Measurements from ENCODE around the gene APOL1. TPM values are rescaled to one million over a fixed set of nuclear protein-coding genes. Genes with fewer than 3 reads are reported as not detected.

Gene APOL1
- total and polyA plus RNA-seq, 2 of the 13 experiments (the other 11 are each of a cell fraction or from before 2014, with no cell fraction given), result 20.3 to 75.0 TPM

DNA sequence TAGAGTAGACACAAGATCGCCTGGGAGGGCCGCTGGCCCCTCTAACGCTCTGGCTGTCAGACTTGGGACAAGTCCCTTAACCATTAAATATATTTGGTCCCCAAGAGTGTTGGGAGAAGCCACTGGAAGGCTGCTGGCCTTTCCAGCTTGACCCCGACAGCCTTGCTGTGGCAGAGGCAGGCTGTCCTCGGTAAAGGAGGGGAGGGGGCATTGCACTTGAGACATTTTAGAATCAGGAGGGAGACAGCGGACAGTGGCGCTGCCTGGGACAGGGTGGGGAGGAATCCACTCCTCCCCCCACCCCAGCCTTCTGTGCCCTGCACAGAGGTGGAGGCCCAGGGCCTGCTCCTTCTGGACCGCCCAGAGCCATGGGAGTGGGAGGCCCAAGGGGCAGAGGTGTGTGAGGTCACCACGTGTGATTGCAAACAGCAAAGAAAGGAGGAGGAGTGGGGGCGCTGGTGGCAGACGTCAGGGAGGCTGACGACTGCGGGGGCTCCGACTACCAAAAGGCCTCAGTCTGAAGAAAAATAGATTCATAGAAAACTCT, 28.9 kb downstream of the APOL1 start:
- H3K4me1 ChIP-seq (ENCODE audit: insufficient read depth, low read length), result peaks cover 37% of the 10 kb centered on the region
- DNase-seq (ENCODE audit: low spot score), result no peak
- intact Hi-C loops (cut with micrococcal nuclease; ENCODE audit: unreplicated experiment) (no loop called here), in situ Hi-C loops (cut with HindIII; ENCODE audit: extremely low pct_ligation_motif_present, low pct_unique_long_range_greater_than_20kb) (loop anchor here (10.0 kb wide), 1 partner anchor 47 kb away; the partner anchor contains the start of gene APOL2)
- BruUV-seq (replicated peaks), result no TSS peak
- H3K9me3 ChIP-seq (ENCODE audit: low read length), result no peaks in the 10 kb centered on the region
- no peak overlapping the region for H3K4me3 ChIP-seq (replicated peaks in 1 of 3; ENCODE audit: insufficient read depth in 1 of 3, low read depth in 2 of 3, low read length in 3 of 3)
- peaks cover 26 to 43% of the 10 kb centered on the region in 2 experiments for H3K36me3 ChIP-seq (replicated peaks in 1 of 2; ENCODE audit: control insufficient read depth in 1 of 2, insufficient read depth in 2 of 2, low read length in 2 of 2)
- CTCF ChIA-PET (ENCODE audit: low intra/inter-chr PET ratio, low total read pairs), result no interaction called here
- no peak for ATAC-seq
- FAIRE-seq, result no peak
- no peaks in the 10 kb centered on the region for H4K20me1 ChIP-seq (ENCODE audit: insufficient read depth, low read length)
- H3K27ac ChIP-seq (ENCODE audit: extremely low read length, insufficient read depth, low read length), result peak overlapping the region; percentile 33
- TF ChIP-seq ZNF569 (CRISPR knock-in tag; IDR thresholded peaks at IDR 0.05; ENCODE audit: borderline replicate concordance) (no peak), FOXK2 (IDR thresholded peaks at IDR 0.05) (no peak), ARHGAP35 (CRISPR knock-in tag; IDR thresholded peaks at IDR 0.05; ENCODE audit: borderline replicate concordance) (no peak), CEBPG (CRISPR knock-in tag; IDR thresholded peaks at IDR 0.05) (no peak), AGO2 (optimal IDR thresholded peaks at IDR 0.05; ENCODE audit: low read depth, low read length) (peak; percentile 69), RBM22 (optimal IDR thresholded peaks at IDR 0.05; ENCODE audit: low read length) (peak; percentile 34), HMGA1 (CRISPR knock-in tag; conservative IDR thresholded peaks at IDR 0.05) (no peak), SALL2 (CRISPR knock-in tag; IDR thresholded peaks at IDR 0.05) (no peak), ATRX (CRISPR knock-in tag; IDR thresholded peaks at IDR 0.05; ENCODE audit: borderline replicate concordance) (no peak)
- TF ChIP-seq, protein P1, sequence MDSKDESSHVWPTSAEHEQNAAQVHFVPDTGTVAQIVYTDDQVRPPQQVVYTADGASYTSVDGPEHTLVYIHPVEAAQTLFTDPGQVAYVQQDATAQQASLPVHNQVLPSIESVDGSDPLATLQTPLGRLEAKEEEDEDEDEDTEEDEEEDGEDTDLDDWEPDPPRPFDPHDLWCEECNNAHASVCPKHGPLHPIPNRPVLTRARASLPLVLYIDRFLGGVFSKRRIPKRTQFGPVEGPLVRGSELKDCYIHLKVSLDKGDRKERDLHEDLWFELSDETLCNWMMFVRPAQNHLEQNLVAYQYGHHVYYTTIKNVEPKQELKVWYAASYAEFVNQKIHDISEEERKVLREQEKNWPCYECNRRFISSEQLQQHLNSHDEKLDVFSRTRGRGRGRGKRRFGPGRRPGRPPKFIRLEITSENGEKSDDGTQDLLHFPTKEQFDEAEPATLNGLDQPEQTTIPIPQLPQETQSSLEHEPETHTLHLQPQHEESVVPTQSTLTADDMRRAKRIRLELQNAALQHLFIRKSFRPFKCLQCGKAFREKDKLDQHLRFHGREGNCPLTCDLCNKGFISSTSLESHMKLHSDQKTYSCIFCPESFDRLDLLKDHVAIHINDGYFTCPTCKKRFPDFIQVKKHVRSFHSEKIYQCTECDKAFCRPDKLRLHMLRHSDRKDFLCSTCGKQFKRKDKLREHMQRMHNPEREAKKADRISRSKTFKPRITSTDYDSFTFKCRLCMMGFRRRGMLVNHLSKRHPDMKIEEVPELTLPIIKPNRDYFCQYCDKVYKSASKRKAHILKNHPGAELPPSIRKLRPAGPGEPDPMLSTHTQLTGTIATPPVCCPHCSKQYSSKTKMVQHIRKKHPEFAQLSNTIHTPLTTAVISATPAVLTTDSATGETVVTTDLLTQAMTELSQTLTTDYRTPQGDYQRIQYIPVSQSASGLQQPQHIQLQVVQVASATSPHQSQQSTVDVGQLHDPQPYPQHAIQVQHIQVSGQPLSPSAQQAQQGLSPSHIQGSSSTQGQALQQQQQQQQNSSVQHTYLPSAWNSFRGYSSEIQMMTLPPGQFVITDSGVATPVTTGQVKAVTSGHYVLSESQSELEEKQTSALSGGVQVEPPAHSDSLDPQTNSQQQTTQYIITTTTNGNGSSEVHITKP (CRISPR knock-in tag; IDR thresholded peaks at IDR 0.05; ENCODE audit: low read depth), result no peak
- no peak overlapping the region for H3K4me2 ChIP-seq (ENCODE audit: low read depth, low read length)
- H3K79me2 ChIP-seq (ENCODE audit: insufficient read depth, low read length), result no peaks in the 10 kb centered on the region
- POLR2A ChIA-PET, result interaction anchor here (1.2 kb wide), 1 partner anchor 32 kb away, joined by 4 read pairs; no protein-coding TSS in a partner anchor
- H2AFZ ChIP-seq (ENCODE audit: low read length), result no peak overlapping the region
- no peak overlapping the region for H3K9ac ChIP-seq (ENCODE audit: insufficient read depth, low read depth, low read length)
- no peaks in the 10 kb centered on the region for H3K27me3 ChIP-seq (ENCODE audit: control insufficient read depth in 1 of 2, insufficient read depth in 2 of 2, low read length in 2 of 2)
- 94% methylated on average over 14 of the region's 14 CpGs for whole genome bisulfite sequencing (ENCODE audit: low lambda C conversion rate)
